Progenitor cell of endocrine pancreas (in vitro differentiated cells): ENCODE results near the gene CRMP1. TPM values are rescaled to one million over a fixed set of nuclear protein-coding genes. Genes with fewer than 3 reads are reported as not detected.

Experiments
- DNase-seq: peaks from one replicate; pipeline ENCODE4 v3.0.0; 2021; ENCODE audit warnings: low spot score; ENCODE audit not compliant: unreplicated experiment
- H3K27ac Mint-ChIP-seq: 2 replicates; pipeline ENCODE4 v1.8.0; 2021; ENCODE audit warnings: mild to moderate bottlenecking, moderate library complexity, mixed read lengths
- H3K27me3 Mint-ChIP-seq: 2 replicates; pipeline ENCODE4 v1.8.0; 2021; ENCODE audit warnings: mixed read lengths
- H3K36me3 Mint-ChIP-seq: 2 replicates; pipeline ENCODE4 v1.8.0; 2022; ENCODE audit warnings: mixed read lengths; ENCODE audit not compliant: insufficient read depth
- H3K4me1 Mint-ChIP-seq: 2 replicates; pipeline ENCODE4 v1.8.0; 2021; ENCODE audit warnings: low read depth, mixed read lengths
- H3K4me3 Mint-ChIP-seq: 2 replicates; pipeline ENCODE4 v1.8.0; 2021; ENCODE audit warnings: low read depth, mild to moderate bottlenecking, moderate library complexity, mixed read lengths
- H3K9me3 Mint-ChIP-seq: 2 replicates; pipeline ENCODE4 v1.8.0; 2021; ENCODE audit warnings: low read depth, mixed read lengths
- CTCF ChIP-seq: fragments of 200-600 bp; sonication (generic); IDR thresholded peaks from one replicate; pipeline ENCODE4 v1.5.0; 2021; ENCODE audit warnings: antibody characterized with exemption, mild to moderate bottlenecking; ENCODE audit not compliant: unreplicated experiment
- total RNA-seq: library from RNA; stranded (reverse); gene quantifications from 2 replicates; pipeline ENCODE4 v1.2.1, GENCODE V29; 2021

The CRMP1 gene
- total RNA-seq, 1 donor from 2014 or later = 17.6 TPM

GRCh38 chr4:5866841-5867813 lies 25.8 kb downstream of the CRMP1 start:
- Mint-ChIP-seq H3K4me1 (no peaks in the 10 kb centered on the region), H3K27ac (no peak overlapping the region), H3K4me3 (no peak overlapping the region), H3K9me3 (no peaks in the 10 kb centered on the region), H3K27me3 (no peaks in the 10 kb centered on the region), H3K36me3 (no peaks in the 10 kb centered on the region)
- DNase-seq = no peak
- TF ChIP-seq CTCF = no peak

GRCh38 chr4:5865896-5866599 lies 26.8 kb downstream of the CRMP1 start:
- H3K27ac Mint-ChIP-seq = no peak overlapping the region
- no peak overlapping the region for H3K4me3 Mint-ChIP-seq
- H3K27me3 Mint-ChIP-seq = no peaks in the 10 kb centered on the region
- no peak for TF ChIP-seq CTCF
- no peaks in the 10 kb centered on the region for H3K9me3 Mint-ChIP-seq
- no peaks in the 10 kb centered on the region for H3K36me3 Mint-ChIP-seq
- DNase-seq = no peak
- no peaks in the 10 kb centered on the region for H3K4me1 Mint-ChIP-seq

- Mint-ChIP-seq H3K4me3 (no peak overlapping the region), H3K4me1 (no peaks in the 10 kb centered on the region), H3K27ac (no peak overlapping the region), H3K36me3 (no peaks in the 10 kb centered on the region), H3K27me3 (no peaks in the 10 kb centered on the region), H3K9me3 (no peaks in the 10 kb centered on the region)
- no peak for DNase-seq
- TF ChIP-seq CTCF = no peak
Measured at GRCh38 chr4:5863461-5864113, 29.3 kb downstream of the CRMP1 start.

GRCh38 chr4:5858020-5858769 lies 34.7 kb downstream of the CRMP1 start:
- Mint-ChIP-seq H3K4me3 (no peak overlapping the region), H3K27ac (no peak overlapping the region), H3K36me3 (no peaks in the 10 kb centered on the region), H3K9me3 (no peaks in the 10 kb centered on the region), H3K27me3 (no peaks in the 10 kb centered on the region), H3K4me1 (no peaks in the 10 kb centered on the region)
- TF ChIP-seq CTCF = no peak
- no peak for DNase-seq
